Measurements from ENCODE around the gene RFX2. TPM values are rescaled to one million over a fixed set of nuclear protein-coding genes. Genes with fewer than 3 reads are reported as not detected.

The RFX2 gene
- total and polyA plus RNA-seq, 10 of the 15 experiments (the other 5 are each of a cell fraction or from before 2014, with no cell fraction given) = 3.2 to 9.8 (median 4.7) TPM

DNA sequence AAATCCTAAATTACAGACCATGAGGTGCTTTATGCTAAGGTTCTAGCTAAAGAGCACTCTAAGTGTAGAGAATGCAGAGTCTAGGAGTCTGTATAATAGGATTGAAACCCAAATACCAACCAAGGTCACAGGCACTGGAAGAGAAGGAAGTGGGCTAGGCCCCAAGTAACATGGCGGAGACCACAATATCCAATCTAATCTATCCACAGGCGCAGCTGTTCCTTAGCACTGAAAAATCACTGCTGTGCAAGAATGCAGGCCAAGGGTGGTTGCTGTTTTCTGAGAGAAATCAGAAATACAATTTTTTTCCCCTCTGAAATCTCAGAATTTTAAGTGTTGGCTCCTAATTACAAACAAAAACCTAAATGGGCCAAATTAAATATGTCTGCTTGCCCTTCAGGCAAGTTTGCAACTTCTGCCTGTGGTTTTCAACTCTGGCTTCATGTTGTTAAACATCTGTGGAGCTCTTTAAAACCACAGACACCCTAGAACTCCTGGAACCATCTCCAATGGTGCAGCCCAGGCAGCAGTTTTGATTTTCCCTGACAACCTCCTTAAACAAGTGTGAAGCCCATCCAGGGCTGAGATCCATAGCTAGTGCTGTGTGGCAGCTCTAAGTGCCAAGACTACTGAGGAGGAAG lies 138.5 kb downstream of the RFX2 start:
- no peaks in the 10 kb centered on the region for H3K27me3 ChIP-seq (replicated peaks in 1 of 2; ENCODE audit: control insufficient read depth in 2 of 2, insufficient read depth in 2 of 2, low read length in 1 of 2)
- H3K36me3 ChIP-seq (ENCODE audit: control insufficient read depth in 2 of 2, insufficient read depth in 2 of 2, low read length in 1 of 2) = peaks cover 6 to 11% of the 10 kb centered on the region in 2 experiments
- H4K20me1 ChIP-seq (ENCODE audit: control insufficient read depth, insufficient read depth) = peaks cover 23% of the 10 kb centered on the region
- ChIA-PET SMC1A (ENCODE audit: uncharacterized antibody, unreplicated experiment) (interaction anchor here (0.5 to 2.6 kb wide), 4 partner anchors 13 to 1431 kb away, joined by 3 to 9 read pairs (median 4); no protein-coding TSS in a partner anchor), POLR2A (interaction anchor here (0.6 kb wide), 1 partner anchor 382 kb away, joined by 7 read pairs; no protein-coding TSS in a partner anchor), CTCF (interaction anchor here (1.0 to 4.0 kb wide), 5 partner anchors 8 to 168 kb away, joined by 5 to 19 read pairs (median 7); no protein-coding TSS in a partner anchor), RAD21 (ENCODE audit: unreplicated experiment) (interaction anchor here (0.8 to 2.1 kb wide), 2 partner anchors 8 to 167 kb away, joined by 3 to 4 read pairs; no protein-coding TSS in a partner anchor)
- no peak overlapping the region for H3K4me3 ChIP-seq
- BruUV-seq (replicated peaks) = no TSS peak
- peaks cover 84% of the 10 kb centered on the region for H3K79me2 ChIP-seq (ENCODE audit: control insufficient read depth, insufficient read depth, low read length)
- in situ Hi-C loops (cut with MboI) (no loop called here), intact Hi-C loops (cut with micrococcal nuclease; ENCODE audit: unreplicated experiment) (no loop called here)
- ATAC-seq = no peak
- FAIRE-seq = no peak
- H3K9me3 ChIP-seq (replicated peaks; ENCODE audit: control insufficient read depth, insufficient read depth, low read length) = no peaks in the 10 kb centered on the region
- H3K4me2 ChIP-seq (ENCODE audit: control insufficient read depth, insufficient read depth) = no peak overlapping the region
- no peak overlapping the region for H3K27ac ChIP-seq (ENCODE audit: control insufficient read depth, insufficient read depth)
- H3K9ac ChIP-seq (ENCODE audit: control insufficient read depth, insufficient read depth, low read length) = no peak overlapping the region
- H2AFZ ChIP-seq (ENCODE audit: control insufficient read depth, low read depth, low read length) = no peak overlapping the region
- peaks cover 28% of the 10 kb centered on the region for H3K4me1 ChIP-seq (ENCODE audit: control insufficient read depth, insufficient read depth, low read length)
- no peak for DNase-seq (ENCODE audit: low read depth, low spot score)
- WGBS (ENCODE audit: insufficient coverage, insufficient replicate concordance, low lambda C conversion rate, missing lambda C conversion rate) = 97% methylated on average over 2 of the region's 2 CpGs
- TF ChIP-seq ZNF217 (IDR thresholded peaks at IDR 0.05) (no peak), SIN3A (IDR thresholded peaks at IDR 0.05; ENCODE audit: low read depth, low read length) (no peak), REST (IDR thresholded peaks at IDR 0.05; ENCODE audit: low read depth, low read length) (no peak), IRF4 (IDR thresholded peaks at IDR 0.05; ENCODE audit: low read depth, low read length) (no peak), ASH2L (IDR thresholded peaks at IDR 0.05; ENCODE audit: borderline replicate concordance, low read depth) (no peak), BMI1 (IDR thresholded peaks at IDR 0.05; ENCODE audit: borderline replicate concordance) (no peak), BHLHE40 (IDR thresholded peaks at IDR 0.05; ENCODE audit: borderline replicate concordance in 1 of 2, low read depth in 2 of 2, low read length in 1 of 2) (no peak), SMC3 (IDR thresholded peaks at IDR 0.05; ENCODE audit: borderline replicate concordance, low read length) (no peak), RAD51 (IDR thresholded peaks at IDR 0.05) (no peak), RELB (IDR thresholded peaks at IDR 0.05; ENCODE audit: low read depth) (no peak), PAX8 (IDR thresholded peaks at IDR 0.05) (no peak), ZBED1 (IDR thresholded peaks at IDR 0.05; ENCODE audit: borderline replicate concordance) (no peak)
- TF ChIP-seq, protein P1, sequence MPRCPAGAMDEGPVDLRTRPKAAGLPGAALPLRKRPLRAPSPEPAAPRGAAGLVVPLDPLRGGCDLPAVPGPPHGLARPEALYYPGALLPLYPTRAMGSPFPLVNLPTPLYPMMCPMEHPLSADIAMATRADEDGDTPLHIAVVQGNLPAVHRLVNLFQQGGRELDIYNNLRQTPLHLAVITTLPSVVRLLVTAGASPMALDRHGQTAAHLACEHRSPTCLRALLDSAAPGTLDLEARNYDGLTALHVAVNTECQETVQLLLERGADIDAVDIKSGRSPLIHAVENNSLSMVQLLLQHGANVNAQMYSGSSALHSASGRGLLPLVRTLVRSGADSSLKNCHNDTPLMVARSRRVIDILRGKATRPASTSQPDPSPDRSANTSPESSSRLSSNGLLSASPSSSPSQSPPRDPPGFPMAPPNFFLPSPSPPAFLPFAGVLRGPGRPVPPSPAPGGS (IDR thresholded peaks at IDR 0.05; ENCODE audit: borderline replicate concordance, insufficient read depth, low read depth, low read length, poor library complexity, severe bottlenecking) = no peak
